GM12891 (cell line): ENCODE data around the gene FBXO33.

Source experiments
- PAX5 ChIP-seq: IDR thresholded peaks from 2 replicates; pipeline ENCODE4 v1.6.1; 2011; ENCODE audit warnings: low read length, moderate library complexity, mild to moderate bottlenecking; ENCODE audit not compliant: insufficient read depth, severe bottlenecking
- SPI1 ChIP-seq: IDR thresholded peaks from 2 replicates; pipeline ENCODE4 v1.6.1; 2011; ENCODE audit warnings: low read depth, low read length, control low read depth

DNA sequence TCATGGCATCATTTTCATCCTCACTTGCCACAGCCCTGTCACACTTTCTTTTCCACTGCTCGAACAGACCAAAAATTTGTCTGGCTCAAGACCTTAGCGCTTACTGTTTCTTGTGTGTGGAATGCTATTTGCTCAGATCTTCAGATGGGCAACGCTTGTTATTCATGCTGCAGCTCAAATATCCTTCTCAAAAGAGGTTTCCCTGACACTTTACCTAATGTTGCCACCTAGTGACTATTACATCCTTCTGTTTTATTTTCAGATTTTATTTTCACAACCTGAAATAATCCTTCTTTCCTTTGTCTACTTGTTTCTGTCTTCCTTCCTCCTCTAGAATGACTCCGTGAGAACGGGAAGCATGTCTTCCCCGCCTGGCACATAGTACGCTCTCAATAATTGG lies 5.6 kb downstream of the FBXO33 start:
- TF ChIP-seq PAX5 (no peak), SPI1 (no peak)
